Islet of Langerhans (tissue), 1 donor: ENCODE measurements around the gene SKAP2.

ENCODE experiments used
- FAIRE-seq: peaks from one replicate; lab custom pipeline; 2011; peaks lifted over from hg19 to GRCh38; lab: Jason Lieb, UNC

The SKAP2 gene

GRCh38 chr7:26662646-26663045 is 201.7 kb downstream of the SKAP2 start:
- no peak for FAIRE-seq

DNA sequence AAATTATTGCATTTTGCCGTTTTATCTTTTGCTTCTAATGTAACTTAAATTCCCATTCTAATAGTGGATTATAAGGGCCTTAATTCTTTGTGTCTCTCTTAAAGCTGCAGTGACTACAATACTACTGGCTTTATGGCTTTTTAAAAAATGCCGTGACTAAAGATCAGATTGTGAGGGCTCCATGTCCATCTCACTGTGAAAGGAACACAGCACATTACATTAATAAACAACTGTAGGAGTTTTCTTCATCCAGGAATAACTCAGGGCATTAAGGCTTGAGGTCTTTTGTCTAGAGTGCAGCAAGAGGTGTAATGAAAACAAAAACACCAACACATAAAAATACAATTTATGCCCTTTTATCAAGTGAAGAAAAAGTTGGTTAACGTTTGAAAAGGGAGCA is 205.3 kb downstream of the SKAP2 start:
- no peak for FAIRE-seq

- no peak for FAIRE-seq
These were observed 205.9 kb downstream of the SKAP2 start for GRCh38 chr7:26658389-26659084.

GRCh38 chr7:26657686-26658388 is 206.6 kb downstream of the SKAP2 start:
- FAIRE-seq: no peak

GRCh38 chr7:26657206-26657641 is 207.2 kb downstream of the SKAP2 start:
- no peak for FAIRE-seq

- FAIRE-seq: no peak
These were observed 207.7 kb downstream of the SKAP2 start for GRCh38 chr7:26656735-26657134.

DNA sequence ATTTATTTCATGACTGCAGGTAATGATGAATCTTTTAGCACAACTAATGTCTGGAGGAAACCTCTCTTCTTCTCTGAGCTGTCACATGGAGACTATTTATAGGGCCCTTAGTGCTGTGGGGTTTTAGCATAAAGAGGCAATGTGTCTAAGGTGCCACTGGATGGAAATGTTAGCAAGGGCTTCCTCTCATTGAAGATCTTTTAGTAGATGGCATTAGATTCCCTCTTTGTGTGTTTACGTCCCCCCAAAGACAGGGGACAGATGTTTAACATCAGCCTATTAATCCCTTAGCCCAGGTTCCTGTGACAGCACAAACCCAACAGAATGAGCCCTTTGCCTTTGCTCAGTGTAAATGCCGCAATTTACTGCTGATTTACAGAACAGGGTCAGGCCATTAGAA is 208.6 kb downstream of the SKAP2 start:
- no peak for FAIRE-seq

DNA sequence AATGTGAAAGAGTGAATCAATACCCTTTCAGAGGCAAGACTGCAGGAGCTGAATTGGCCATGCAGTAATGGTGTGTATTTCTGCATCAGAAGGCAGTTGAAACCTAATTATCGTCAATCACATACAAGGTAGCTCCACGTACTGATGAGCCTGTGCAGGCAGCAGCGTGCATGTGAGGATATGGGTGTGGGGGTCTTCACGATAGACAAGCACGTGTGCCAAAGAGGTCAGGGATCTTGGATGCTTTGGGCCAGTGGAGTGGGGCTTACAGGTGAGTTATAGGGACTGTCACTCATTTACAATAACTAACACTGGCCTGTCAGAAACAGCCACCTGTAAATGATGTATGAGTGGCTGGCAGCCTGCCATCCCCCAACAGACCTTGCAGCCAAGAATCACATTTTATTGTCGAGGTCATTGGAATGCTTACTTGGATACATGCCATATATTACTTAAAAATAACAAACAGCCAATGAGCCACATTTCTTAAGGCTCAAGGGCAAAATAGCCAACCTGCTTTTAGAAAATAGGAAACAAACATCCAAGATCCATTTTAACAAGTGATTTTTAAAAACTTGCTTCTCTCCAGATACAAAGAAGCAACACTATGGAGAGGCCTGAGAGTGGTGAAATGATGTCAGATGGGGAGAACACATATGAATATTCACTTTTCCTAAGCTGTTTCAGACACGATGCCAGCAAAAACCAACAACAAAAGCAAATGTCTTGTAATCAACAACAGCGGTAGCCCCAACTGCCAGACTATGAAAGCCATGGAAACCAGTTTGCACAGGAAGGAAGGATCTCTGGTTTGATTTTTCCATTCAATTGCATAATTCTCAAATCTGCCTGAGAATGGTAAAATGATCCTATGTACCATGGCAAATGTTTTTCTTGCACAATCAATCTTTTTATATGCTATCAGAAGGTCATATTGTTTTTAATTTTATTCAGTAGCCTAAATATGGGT is 210.7 kb downstream of the SKAP2 start:
- FAIRE-seq: no peak

DNA sequence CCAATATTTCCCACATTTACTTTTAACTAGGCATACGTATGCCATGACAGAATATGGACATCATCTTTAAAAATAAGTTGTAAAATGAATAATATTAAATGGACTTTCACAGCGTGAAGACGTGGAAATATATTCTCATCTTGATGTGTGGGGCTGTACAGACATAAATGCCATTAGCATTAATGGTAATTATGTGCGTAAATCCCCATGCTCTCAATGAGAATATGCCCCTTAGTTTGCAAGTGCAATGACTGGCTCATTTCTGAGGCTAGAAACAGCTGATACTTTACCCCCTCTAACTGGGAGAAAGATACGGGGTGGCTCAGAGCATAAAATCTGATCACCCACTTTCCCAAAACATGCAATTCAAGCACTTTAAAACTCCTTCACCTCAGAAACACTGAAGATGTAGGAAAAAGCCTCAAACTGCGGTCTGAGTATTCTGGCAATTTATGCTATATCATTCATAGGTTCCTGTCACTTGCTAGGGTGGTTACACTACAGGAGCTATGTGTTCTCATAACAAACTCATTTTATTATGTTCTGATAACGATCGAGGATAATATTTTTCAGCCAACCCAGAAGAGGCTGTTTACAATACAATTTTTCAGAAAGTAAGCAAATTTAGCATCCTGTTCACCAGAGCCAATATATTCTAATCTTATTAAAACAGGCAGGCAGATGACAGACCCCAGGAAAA is 211.8 kb downstream of the SKAP2 start:
- FAIRE-seq: no peak

DNA sequence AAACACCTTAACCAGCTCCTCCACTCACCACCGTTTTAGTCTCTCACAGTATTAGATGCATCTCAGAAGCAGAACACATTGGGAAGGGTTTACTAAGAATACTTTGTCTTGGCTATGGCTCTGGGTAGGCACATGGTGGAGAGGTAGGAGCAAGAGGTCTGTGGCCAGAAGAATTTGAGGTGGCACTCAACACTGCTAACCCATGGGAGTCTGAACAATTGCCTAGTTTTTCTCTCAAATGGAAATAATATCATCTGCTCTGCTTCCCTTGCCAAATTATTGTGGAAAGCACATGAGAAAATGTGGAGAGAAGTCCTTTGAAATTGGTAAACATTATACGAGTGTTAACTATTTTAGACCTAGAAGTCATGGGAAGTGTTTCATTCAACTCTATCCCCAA is 214.3 kb downstream of the SKAP2 start:
- FAIRE-seq: no peak

DNA sequence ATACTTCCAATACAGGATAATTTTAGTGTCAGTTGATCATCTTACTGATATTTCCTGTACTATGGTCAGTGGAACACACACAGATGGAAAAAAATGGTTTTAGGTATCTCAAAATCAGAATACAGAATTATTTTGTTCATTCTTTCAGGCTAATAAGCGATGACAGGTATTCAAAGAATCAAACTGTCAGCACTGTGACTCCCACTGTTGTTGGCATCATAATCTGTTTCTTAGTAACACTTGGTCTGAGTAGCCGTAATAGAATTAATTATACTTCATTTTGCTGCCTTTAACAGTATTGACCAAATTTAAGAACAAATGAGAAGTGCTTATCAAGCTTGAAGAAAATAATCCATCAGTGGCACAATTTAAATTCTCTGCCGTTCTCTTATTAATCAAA is 215.0 kb downstream of the SKAP2 start:
- no peak for FAIRE-seq

GRCh38 chr7:26648554-26648953 is 215.8 kb downstream of the SKAP2 start:
- no peak for FAIRE-seq

DNA sequence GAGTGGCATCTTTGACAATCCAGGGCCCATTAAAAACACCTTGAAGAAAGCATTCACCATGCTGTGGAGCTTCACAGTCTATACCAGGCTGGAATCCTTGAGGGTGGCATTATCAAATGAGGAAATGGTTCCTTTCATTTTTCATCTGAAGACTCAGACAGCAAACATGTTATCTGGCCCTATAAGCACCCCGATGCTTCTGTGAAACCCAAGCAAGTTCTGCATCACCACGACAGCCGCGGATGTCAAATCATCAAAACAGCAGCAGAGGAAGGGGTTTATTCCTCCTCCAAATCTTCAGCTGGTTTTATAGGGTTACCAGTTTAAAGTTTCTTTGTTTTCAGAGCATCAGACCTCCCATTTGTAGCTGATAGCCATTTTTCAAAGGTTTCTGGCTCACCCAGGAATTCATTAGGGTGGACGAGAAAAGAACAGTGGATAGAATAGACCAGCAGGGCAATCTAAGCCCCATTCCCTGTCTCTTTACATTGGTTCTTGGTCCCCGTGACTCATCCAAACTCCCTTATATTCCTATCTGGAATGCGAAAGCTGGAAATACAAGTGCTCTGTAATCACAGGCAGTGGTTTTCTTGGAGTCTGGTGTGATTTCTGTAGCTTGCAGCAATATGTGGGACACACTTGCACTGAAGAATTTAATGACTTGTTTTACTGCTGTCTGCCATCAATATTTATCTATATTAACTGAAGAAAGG is 217.9 kb downstream of the SKAP2 start:
- no peak for FAIRE-seq

GRCh38 chr7:26645121-26645520 is 219.3 kb downstream of the SKAP2 start:
- FAIRE-seq: no peak

GRCh38 chr7:26642416-26642815 is 222.0 kb downstream of the SKAP2 start:
- no peak for FAIRE-seq

GRCh38 chr7:26639695-26640094 is 224.7 kb downstream of the SKAP2 start:
- no peak for FAIRE-seq

DNA sequence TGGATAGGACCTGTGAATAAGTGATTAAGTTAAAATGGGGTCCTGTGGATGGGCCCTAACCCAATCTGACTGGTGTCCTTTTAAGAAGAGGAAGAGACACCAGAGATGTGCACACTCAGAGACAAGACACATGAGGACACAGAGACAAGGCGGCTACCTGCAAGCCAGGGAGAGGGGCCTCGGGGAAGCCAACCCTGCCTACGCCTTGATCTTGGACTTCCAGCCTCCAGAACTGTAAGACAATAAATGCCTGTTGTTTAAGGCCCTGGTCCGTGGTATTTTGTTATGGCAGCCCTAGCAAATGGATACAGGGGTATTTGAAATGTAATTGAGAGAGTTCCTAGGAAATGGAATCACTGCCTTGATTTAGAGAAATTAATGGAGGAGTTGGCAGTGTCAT is 225.3 kb downstream of the SKAP2 start:
- no peak for FAIRE-seq

GRCh38 chr7:26638140-26638539 is 226.2 kb downstream of the SKAP2 start:
- no peak for FAIRE-seq

DNA sequence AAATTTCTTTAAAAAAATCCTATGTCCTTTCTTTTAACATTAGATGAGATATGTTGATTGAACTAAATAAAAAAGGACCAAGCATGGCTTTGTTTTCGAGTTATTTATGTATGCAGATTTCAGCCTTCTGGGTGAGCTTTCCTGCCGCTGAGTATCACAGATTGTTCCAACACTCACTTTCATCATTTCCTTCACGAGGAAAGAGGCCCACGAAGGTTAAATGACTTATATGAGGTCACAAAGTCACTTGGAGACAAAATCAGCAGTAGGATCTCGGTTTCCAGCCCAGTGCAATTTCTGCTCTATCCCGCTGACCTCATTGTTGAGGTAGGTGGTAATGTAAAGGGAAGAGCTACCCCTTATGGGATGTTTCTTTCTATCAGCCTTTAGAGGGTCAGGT is 226.8 kb downstream of the SKAP2 start:
- FAIRE-seq: no peak

GRCh38 chr7:26636808-26637207 is 227.6 kb downstream of the SKAP2 start:
- no peak for FAIRE-seq

DNA sequence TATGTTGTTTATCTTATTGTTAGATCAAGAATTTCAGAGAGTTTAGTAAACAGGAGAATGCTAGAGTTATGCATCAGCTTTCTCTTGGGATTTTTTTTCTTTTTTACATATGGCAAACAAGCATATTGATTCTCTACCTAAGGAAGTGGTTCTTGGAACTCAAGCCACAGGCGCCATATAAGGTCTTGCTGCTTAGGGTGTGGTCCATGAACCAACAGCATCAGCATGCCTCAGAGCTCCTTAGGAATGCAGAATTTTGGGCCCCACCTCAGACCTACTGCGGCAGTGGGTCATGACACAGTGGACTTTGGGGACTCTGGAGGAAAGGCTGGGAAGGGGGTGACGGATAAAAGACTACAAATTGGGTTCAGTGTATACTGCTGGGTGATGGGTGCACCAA is 230.8 kb downstream of the SKAP2 start:
- no peak for FAIRE-seq

DNA sequence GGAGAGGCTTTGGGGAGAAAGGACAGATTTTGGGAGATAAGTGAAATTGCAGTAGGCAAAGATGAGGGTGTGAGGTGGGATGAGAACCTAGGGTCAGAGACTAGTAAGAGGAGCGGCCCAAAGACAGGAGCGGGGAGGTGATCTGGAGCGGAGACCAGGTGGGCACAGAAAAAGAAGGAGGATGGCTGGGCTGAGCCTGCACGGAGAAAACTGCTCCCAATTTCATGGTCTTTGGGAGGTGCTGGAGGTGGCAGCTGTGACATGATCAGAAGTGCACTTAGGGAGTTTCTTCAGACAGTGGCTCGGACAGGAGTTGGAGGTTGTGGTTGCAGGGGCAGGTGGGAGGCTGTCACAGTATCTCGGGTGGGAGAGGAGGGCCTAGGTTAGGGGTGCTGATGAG is 232.8 kb downstream of the SKAP2 start:
- no peak for FAIRE-seq
